HG03064 (cell line): ENCODE data around the gene SFT2D3.

Experiments
- ATAC-seq: cut with Tn5 transposase; IDR thresholded peaks from one replicate; pipeline ENCODE4 v1.9.1; 2021; ENCODE audit warnings: low read depth; ENCODE audit not compliant: unreplicated experiment

Gene SFT2D3, protein sequence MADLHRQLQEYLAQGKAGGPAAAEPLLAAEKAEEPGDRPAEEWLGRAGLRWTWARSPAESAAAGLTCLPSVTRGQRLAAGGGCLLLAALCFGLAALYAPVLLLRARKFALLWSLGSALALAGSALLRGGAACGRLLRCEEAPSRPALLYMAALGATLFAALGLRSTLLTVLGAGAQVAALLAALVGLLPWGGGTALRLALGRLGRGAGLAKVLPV

DNA sequence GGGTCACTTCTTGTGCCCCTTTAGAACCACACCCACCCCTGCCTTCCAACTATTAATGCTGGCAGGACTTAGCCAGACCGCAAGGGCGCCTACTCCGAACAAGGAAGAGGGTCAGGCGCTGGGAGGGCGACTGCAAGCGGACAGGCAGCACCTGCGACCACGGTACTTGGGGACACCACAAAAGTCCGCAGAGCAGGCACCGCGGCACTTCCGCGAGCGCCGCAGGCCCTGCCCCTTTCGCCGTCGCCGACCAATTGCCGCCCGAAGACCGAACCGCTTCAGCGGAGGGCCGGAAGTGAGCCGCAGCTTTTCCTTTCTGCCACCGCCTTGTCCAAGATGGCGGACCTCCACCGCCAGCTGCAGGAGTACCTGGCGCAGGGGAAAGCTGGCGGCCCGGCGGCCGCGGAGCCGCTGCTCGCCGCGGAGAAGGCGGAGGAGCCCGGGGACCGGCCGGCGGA is at the start of gene SFT2D3:
SFT2D3 (plus strand) TSS at position 305 of the 458 bp plus-strand sequence; CDS start at position 337, 32 bp downstream.
- peak; percentile 74 for ATAC-seq

DNA sequence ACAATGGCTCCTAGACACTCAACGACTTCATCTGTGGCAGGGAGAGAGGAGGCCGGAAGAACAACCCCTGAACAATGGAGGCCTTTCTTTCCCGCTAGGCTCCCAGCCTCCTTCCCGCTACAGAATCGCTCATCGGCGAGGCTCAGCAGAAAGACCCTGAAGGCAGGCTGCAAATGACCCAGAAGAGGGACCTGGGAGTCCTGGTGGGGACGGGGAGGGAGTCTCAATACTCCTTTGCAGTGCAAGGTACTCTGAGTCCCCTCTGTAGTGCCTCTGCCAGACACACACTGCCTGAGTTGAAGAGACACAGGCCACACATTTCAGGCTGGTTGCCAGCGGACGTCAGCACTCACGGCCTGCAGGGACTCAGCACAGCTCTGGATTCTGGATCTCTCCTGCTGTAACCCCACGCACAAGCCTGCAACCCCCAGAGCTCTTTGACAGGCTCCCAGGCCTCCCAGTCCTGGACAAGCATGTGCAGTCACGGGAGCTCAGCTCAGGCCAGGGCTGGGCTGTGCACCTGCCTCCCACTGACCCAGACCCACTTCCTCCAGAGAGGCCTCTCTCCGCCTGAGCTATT is 49.2 kb upstream of the SFT2D3 start:
- ATAC-seq: no peak

DNA sequence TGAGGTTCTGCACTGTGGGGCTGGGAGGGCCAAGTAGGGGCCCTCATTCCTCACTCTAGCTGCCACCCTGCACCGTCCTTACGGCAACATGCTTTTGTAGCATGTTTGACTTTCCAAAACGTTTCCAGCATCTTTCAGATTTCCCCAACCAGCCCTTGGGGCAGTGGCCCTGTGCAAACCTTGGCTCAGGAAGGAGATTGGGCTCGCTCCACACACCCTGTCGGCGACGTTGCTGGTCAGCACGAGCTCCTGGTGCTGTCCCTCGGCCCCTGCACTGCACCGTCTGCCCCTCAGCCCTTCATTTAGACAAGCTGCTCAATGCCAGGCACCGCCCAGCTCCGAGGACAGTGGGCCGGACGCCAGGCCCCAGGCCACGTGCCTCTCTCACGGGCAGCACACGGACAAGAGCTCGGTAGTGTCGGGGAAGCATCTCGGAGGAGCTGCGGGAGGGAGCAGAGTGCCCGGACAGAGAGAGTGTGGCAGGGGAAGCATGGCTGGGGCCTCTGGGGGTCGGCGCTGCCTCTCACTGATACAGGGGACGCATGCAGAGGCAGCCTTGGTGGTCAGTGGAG is 48.4 kb upstream of the SFT2D3 start:
- no peak for ATAC-seq

DNA sequence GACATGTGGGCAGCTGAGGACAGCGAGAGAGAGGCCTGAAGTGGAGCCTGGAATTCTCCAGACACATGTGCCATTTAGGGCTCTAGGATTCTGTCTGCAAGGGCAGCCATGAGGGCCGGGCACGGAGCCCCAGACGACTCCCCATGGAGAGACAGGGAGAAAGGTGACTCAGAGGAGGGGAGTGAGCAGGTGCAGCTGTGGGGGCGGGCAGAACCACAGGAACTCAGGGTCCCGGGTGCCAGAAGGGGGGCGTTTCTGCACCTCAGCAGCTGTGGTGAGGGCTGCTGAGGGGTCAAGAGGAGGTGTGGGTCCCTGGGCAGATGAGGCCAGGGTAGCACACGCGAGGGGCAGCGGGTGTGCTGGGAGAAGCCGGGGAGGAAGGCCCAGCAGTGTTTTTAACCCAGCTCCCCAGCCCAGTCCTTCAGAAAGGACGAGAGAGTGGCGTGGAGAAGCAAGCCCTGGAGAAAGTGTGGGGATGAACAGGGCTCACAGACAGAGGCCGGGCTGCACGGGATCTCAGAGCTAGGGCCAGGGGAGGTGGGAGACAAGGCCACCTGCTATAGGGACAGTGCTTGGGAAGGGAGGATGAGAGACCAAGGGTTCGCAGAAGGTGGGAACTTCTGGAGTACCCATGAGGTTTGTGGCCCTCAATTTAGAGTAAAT is 47.7 kb upstream of the SFT2D3 start:
- ATAC-seq: no peak

DNA sequence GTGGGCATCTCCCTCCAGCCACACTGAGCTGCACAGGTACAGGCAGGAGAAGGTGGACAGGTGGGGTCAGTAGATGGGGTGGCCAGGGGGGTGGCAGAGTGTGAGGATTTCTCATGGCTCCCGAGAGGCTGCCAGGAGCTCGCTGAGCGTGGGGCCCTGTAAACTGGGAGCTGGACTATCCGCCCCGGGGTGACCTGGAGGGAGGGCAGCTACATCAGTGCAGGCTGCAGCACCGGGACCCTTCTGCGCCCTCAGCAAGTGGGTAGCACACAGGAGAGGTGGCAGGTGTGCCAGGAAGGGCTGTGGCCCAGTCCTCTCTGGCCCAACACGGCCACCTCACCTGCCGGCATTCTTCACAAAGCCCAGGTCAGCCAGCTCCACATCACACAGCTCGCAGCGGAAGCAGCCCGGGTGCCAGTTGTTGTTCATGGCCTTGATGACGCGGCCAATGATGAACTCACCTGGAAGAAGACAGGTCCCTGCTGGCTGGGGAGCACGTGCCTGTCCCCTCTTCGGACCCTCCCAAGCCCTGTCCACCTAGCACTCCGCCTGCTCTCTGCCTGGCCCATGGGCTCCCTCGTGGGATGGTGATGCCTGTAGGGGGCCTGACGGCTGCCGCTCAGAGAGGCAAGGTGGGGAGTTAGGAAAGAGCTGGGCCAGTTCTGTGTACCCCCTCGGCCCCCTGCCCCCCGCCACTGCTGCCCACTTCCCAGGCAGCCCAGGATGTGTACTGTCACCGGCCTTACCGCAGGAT is 47.0 kb upstream of the SFT2D3 start:
- no peak for ATAC-seq

DNA sequence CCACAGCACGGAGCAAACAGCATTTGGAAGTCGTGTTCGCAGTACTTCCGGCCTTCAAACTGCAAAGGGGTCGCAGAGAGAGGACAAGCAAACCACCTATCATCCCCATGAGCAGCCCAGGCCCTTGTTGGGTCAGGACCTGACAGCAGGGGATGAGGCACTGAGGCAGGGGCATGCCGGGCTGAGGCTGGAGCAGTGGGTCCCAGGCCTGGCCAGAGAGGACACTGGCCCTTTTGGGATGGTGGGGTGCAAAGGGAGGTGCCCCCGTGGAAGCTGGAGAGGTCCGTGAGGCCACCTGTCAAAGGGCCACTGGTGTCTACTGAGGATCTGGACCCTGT is 46.5 kb upstream of the SFT2D3 start:
- ATAC-seq: no peak

DNA sequence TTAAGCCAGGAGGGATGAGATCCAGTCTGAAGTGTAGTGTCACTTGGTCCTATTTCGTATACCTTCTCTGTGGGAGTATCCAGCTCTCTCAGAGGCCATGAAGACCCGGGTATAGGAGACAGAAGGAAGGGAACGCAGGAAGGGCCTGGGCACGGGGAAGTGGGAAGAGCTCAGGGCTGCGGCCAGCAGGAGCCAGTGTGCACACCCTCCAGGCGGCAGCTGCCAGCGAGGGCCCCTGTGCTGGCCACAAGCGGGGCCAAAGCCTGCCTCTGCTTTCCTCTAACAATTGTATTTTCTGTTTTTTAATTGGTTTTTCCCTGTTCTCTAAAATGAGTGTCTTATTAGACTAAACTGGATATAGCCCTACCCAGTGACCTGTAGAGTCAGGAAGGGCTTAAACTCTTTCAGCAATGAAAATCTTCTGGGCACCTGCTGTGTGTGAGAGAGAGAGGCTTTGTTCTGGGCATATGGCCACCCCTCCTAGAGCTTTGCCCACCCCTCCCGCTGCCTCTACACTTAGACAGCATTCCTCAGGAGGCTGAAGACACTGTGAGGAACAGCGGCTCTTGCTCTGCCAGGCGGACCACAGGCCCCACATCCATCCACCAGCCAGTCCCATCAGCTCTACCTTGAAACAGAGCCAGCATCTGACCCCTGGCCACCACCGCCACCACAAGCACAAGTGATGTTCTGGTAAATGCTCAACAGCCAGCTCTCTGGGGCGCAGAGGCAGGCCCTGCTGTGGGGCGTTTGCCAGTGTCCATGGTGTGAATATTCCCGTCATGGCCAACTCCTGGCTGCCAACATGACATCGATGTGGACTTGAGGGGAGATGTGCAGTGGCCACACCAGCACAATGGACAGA is 45.9 kb upstream of the SFT2D3 start:
- ATAC-seq: no peak

DNA sequence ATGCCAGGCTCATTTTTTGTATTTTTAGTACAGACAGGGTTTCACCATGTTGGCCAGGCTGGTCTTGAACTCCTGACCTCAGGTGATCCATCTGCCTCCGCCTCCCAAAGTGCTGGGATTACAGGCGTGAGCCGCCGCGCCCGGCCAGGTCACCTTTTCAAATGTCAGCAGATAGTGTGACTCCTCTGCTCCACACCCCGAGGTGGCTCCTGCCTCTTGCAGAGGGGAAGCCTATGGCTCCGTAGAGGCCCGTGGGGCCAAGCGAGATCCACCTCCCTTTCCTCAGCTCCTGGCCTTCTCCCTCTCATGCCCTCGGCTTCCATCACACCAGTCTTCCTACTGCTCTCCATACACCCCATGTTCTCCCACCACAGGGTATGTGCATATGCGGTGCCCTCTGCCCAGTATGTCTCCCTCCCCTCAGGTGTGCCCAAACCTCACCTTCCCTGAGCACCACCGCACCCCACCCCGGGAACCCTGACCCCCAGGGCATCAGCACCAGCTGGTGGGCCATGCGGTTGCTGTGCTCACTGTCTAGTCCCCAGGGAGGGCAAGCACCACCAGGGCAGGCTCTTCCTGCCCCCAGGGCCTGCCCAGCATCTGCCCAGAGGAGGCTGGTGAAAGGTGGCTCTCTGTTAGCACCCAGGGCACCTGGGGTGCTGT is 44.6 kb upstream of the SFT2D3 start:
- ATAC-seq: no peak

DNA sequence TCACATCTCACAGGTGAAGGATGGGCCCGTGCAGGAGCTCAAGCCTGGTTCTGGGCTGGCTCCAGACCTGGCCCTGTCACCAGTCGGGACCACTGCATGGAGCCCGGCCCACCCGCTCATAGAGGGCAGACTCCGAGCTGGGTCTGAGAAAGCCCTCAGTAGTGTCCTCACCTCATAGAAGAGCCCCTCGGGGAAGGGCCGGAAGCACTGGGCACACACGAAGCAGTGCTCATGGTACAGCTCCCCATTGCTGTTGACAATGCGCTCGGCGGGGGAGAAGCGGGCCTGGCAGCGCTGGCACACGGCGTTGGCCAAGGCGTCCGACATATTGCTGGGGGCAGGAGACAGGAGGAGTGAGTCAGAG is 44.1 kb upstream of the SFT2D3 start:
- no peak for ATAC-seq

DNA sequence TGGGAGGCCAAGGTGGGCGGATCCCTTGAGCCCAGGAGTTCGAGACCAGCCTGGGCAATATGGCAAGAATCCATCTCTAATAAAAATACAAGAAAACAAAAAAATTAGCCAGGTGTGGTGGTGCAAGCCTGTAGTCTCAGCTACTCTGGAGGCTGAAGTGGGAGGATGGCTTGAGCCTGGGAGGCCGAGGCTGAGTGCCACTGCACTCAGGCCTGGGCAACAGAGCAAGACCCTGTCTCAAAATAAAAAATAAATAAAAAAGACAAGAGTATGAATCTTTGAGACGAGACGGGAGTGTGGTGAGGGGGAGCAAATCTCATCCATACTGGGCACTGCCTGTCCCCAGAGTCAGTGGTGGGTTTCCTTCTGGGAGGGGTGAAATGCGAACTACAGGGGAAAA is 43.2 kb upstream of the SFT2D3 start:
- no peak for ATAC-seq

DNA sequence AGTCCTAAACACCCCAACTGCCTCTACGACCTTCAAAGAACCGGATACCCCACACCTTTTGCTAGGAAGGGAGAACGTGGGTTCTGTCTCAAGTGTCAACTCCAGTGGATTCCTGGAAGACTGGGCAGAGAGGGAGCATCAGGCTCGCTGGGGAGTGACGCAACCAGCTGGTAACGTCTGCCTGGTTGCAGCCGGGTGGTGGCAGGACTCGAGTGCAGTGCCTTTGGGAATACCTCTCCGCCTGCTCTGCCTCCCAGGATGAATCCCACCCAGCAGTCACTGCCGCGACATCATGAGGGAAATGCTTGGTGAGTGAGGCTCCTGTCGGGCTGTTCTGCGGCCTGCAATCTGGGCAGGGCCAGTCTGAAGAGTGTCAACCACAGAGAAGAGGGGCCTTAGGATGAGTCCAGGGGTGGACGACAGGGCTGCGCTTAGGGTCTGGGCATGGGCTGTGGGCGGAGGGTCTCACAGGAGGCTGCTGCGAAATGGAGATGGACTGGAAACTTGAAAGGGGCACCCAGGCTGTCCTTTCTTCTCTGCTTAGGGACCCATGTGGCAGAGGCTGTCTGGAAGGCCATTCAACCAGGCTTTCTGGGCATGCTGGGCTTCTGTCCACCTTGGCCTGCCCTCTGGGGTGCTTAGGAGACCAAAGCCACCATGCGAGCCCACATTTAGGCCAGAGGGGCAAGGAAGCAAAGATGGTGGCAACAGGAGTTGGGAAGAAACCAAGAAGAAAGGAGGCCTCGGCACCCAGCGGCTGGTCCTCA is 42.5 kb upstream of the SFT2D3 start:
- ATAC-seq: no peak

DNA sequence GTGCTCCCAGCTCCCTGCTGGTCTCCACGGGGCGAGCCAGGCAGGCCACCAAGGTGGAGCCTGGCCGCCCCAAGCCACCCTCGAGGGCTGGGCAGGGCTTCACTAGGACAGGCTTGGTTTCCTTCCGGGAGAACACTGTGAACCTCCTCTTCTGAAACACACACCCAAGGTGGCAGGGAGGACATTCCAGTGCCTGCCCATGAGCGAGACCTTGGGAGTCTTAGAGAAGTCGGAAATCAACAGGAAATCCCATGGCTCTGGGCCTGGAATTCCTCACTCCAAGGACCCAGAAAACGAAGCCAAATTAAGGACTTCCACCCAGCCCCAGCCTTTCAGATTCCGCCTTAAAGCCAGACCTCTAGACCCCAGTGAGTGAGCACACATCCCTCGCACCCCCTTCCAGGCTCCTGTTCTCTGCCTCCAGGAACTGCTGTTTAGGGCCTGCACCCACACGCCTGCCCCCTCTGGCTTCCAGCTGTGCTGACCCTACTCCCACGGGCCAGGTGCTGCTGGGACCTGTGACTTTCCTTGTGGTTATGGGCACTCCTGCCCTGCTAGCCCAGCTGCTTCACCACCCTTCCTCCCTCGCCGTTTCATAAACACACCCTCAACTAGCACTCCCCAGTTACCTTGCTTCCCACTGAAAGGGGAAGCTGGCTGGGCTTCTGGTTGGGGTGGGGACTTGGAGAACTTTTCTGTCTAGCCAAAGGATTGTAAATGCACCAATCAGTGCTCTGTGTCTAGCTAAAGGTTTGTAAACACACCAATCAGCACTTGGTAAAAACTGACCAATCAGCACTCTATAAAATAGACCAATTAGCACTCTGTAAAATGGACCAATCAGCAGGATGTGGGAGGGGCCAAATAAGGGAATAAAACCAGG is 41.6 kb upstream of the SFT2D3 start:
- no peak for ATAC-seq

DNA sequence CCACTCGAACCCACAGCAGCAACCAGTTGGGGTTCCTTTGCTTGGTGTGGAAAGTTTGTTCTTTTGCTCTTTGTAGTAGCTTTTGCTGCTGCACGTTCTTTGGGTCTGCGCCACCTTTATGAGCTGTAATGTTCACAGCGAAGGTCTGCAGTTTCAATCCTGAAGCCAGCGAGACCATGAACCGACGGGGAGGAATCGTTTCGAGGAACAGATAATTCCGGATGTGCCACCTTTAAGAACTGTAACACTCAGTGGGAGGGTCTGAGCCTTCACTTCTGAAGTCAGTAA is 41.1 kb upstream of the SFT2D3 start:
- ATAC-seq: no peak

DNA sequence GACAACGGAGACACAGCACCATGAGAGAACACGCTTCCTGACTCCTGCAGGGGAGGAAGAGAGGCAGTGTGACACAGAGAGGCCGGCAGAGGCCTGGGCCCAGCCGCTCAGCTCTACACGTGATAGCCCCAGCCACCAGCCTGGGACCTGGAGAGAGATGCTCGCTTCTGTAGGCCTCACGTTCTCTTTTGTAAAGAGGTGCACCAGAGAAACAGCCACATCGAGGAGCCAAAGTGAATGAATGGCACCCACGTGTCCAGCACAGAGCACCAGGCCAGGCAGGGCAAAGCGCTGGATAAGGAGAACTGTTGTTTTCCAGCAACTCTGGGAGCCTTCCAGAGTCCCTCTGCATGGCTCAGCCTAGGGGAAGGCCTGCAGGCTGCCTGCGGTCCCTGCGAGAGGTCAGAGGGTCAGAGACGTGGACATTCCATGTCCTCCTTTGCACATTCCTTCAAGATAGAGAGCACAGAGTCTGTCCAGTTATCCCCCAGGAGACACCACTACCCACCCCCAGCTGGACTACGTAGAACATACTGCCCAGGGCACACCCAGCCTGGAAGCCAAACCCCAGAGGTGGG is 40.1 kb upstream of the SFT2D3 start:
- no peak for ATAC-seq

DNA sequence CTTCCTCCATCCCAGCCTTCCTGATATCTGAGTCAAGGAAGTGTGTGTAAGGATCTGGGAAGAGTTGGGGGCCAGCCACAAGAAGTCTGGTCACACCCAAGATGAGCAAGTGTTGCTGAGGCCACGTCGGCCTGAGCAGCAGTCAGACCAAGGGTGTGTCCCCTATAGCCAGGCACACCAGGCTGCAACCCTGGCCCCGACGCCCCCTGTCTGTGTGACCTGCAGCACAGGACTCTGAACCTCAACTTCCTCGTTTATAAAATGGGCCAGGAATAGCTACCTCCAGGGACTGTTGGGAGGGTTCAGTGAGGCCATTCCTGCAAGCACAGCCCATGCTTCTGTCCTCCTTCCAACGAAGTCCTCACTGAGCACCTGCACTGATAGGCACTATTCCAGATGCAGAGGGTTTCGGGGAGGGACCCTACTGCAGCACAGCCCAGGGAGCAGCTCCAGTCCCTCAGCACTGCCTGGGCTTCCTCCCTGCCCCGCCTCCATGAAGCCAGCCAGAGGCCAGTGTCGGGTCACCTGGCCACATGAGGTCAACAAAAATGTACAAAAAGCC is 39.3 kb upstream of the SFT2D3 start:
- no peak for ATAC-seq

DNA sequence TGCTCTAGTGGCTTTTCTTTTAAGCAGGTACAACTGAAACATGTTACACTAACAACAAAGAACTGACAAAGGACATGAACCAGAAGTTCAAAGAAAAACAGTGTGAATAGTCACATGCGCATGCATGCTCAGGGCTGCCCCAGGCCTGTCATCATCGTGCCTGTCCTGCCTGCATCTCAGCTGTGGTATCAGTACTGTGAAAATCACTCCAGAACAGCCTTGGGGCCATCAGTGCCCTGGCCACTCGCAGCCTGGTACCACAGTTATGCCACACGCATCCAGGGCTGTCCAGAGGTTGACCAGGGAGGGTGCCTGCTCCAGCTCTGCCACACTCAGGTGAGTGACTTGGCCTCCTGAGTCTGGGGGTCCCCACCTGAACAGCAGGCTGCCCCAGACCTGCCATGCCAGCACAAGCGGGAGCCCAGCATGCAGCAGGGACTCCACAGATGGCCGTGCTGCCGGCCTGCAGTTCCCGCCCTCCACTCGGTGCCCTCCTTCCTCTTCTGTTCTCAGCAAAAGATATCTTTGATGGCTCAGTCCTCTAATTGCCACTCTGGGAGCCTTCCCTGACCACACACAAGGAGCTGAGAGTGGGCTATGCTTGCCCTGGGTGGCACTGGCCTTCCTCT is 38.2 kb upstream of the SFT2D3 start:
- no peak for ATAC-seq

DNA sequence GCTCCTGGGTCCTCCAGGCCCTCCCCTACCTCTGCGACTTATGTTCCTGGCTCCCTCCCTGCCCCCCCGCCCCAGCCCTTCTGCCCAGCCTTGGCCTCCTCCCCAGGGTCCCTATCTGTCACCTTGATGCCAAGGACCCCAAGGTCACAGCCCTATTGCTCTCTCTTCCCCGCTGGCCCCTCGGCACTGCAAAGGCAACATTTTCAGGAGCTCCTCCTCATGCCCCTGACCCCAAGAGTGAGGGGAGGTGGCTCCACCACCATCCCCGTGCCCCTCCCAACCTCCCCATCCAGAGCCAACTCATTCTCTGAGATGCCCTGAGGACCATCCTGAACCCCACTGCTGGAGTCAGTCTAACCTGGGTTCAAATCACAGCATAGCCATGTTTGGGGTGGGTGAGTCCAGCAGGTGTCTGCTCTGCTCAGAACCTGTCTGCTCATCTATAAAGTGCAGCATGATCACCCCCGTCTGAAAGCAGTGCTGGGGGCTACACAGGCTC is 37.7 kb upstream of the SFT2D3 start:
- no peak for ATAC-seq
